Naive B cell (primary cell): ENCODE results near the gene C6. TPM values are rescaled to one million over a fixed set of nuclear protein-coding genes. Genes with fewer than 3 reads are reported as not detected.
"Not testable (repeated sequence)": the region's sequence is repeated elsewhere in the genome, so short reads cannot be mapped to it uniquely, and the experiment has no call there.

Source experiments
- ATAC-seq, 2 donors: fragments of 150-1000 bp; cut with Tn5 transposase; 2 replicates each; pipeline ENCODE4 v1.10.0; 2021; ENCODE audit warnings: low read depth in 2 of 2, mild to moderate bottlenecking in 2 of 2, moderate library complexity in 2 of 2
- DNase-seq: peaks from one replicate; pipeline ENCODE4 v3.0.0; 2022
- H3K27ac Mint-ChIP-seq, 6 donors: one replicate each; pipeline ENCODE4 v1.8.0; 2020 to 2022; ENCODE audit warnings: mild to moderate bottlenecking in 6 of 6, mixed read lengths in 6 of 6, moderate library complexity in 5 of 6, inconsistent platforms in 2 of 6
- H3K27me3 Mint-ChIP-seq, 3 donors: one replicate each; pipeline ENCODE4 v1.8.0; 2021 to 2022; ENCODE audit warnings: mixed read lengths in 3 of 3, mild to moderate bottlenecking in 1 of 3
- H3K36me3 Mint-ChIP-seq, 2 donors: one replicate each; pipeline ENCODE4 v1.8.0; 2020 to 2022; ENCODE audit warnings: mixed read lengths in 2 of 2, inconsistent platforms in 1 of 2, mild to moderate bottlenecking in 1 of 2
- H3K4me1 Mint-ChIP-seq, 3 donors: one replicate each; pipeline ENCODE4 v1.8.0; 2020 to 2022; ENCODE audit warnings: mixed read lengths in 3 of 3, inconsistent platforms in 1 of 3, mild to moderate bottlenecking in 1 of 3, moderate library complexity in 1 of 3
- H3K4me3 Mint-ChIP-seq, 8 donors: one replicate each; pipeline ENCODE4 v1.8.0; 2020 to 2022; ENCODE audit warnings: mild to moderate bottlenecking in 8 of 8, mixed read lengths in 8 of 8, moderate library complexity in 8 of 8, inconsistent platforms in 2 of 8
- H3K9me3 Mint-ChIP-seq, 7 donors: one replicate each; pipeline ENCODE4 v1.8.0; 2020 to 2022; ENCODE audit warnings: mixed read lengths in 7 of 7, mild to moderate bottlenecking in 5 of 7, inconsistent platforms in 2 of 7, moderate library complexity in 1 of 7
- polyA plus RNA-seq, 6 donors: library from polyadenylated mRNA; unstranded; fragments of 300-500 nt; fragmentation: Illumina TruSeq; gene quantifications; one replicate each; pipeline ENCODE4 v1.2.3, GENCODE V29; 2021; ENCODE audit warnings: low read depth in 6 of 6

Gene C6
- polyA plus RNA-seq: not detected

DNA sequence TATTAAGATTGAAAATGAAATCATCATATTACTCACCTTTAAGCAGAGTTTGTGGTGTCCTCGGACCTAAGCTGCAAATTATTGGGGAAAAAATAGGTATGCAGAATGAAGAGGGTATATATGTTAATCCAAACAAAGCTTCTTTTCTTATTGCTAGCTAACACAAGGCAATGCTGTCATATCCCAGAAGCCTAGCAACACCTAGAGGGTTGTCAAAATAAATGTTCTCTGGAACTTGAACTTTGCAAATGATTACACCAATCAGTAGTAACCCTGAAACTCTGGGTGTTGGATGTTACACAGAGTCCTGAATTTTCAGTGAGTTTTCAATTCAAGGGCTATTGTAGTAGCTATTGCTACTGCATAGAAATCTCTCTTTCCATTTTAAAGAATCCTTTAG is at the start of gene C6:
TSS of gene C6 (minus strand) at position 193 of the 400 bp plus-strand sequence. CDS start 10,302 bp downstream, outside the sequence.
- DNase-seq (no peak), ATAC-seq (no peak)
- Mint-ChIP-seq H3K4me3 (no peak within 1 kb of the TSS), H3K36me3 (no peaks in the 10 kb centered on the region), H3K27ac (no peak within 1 kb of the TSS), H3K9me3 (peaks cover 2 to 11% (median 4%) of the 10 kb centered on the region in 7 donors), H3K27me3 (no peaks in the 10 kb centered on the region), H3K4me1 (no peaks in the 10 kb centered on the region)

DNA sequence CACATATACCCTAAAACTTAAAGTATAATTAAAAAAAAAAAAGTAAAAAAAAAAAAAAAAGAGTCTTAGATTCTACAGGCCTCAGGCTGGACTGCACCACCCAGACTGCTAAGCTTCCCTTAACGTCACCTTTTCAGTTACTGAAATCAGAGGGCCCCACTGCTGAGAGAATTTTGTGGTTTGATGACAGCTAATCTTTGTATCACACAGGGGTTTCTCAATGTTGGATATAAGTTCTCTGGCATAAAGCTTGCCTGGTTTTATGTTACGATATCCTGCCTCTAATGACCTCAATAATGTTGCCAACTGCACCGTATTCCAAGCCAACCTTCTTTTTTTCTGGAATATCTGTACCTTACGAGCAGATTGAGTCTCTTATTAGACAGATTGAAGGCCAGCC is 43.1 kb upstream of the C6 start:
- peaks cover 0 to 5% (median 3%) of the 10 kb centered on the region in 7 donors for H3K9me3 Mint-ChIP-seq
- no peaks in the 10 kb centered on the region for H3K27me3 Mint-ChIP-seq
- ATAC-seq (no peak), DNase-seq (no peak)
- H3K4me3 Mint-ChIP-seq: no peak overlapping the region
- H3K36me3 Mint-ChIP-seq: no peaks in the 10 kb centered on the region
- no peak overlapping the region for H3K27ac Mint-ChIP-seq
- no peaks in the 10 kb centered on the region for H3K4me1 Mint-ChIP-seq

DNA sequence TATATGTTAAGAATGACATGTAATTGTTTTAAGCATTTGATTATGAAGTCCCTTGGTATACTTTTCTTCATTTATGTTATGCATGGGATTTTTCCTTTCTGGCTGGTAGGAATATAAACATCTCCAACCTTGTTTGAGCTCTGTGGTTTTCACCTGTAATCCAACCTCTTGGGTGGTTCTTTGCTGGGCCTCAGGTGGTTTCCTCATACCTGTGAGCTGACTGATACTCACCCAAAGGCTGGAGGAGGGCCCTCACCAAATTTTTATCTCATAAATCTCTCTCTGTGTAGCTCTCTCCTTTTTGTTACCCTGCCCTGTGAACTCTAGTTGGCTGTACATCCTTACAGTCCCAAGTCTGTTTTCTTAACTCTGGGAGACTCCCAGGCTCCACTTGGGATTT is 39.8 kb upstream of the C6 start:
- Mint-ChIP-seq H3K4me3 (no peak overlapping the region), H3K9me3 (peaks cover 0 to 7% (median 3%) of the 10 kb centered on the region in 7 donors), H3K27ac (no peak overlapping the region), H3K27me3 (no peaks in the 10 kb centered on the region), H3K36me3 (no peaks in the 10 kb centered on the region), H3K4me1 (no peaks in the 10 kb centered on the region)
- ATAC-seq (no peak), DNase-seq (no peak)

DNA sequence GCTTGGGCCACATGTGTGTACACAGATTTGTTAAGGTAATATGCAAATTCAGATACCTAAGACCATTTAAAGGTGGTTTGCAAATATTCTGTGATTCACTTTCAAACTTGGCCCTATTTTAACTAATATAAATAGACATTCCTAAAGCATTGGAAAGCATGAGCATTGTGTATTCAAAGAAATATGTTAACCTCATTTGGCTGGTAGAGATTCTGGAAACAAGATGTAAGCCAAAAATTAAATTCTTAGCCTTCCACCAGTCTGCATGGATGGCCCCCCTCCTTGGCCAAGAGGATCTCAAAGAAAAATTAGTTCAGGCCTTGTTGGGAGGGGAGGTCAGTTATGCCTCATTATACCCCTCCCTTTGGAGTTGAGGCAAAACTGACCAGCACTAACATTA is 38.7 kb upstream of the C6 start:
- H3K27me3 Mint-ChIP-seq: no peaks in the 10 kb centered on the region
- H3K4me1 Mint-ChIP-seq: no peaks in the 10 kb centered on the region
- no peak overlapping the region for H3K27ac Mint-ChIP-seq
- peaks cover 0 to 5% (median 3%) of the 10 kb centered on the region in 7 donors for H3K9me3 Mint-ChIP-seq
- DNase-seq (no peak), ATAC-seq (no peak)
- no peak overlapping the region for H3K4me3 Mint-ChIP-seq
- H3K36me3 Mint-ChIP-seq: no peaks in the 10 kb centered on the region

DNA sequence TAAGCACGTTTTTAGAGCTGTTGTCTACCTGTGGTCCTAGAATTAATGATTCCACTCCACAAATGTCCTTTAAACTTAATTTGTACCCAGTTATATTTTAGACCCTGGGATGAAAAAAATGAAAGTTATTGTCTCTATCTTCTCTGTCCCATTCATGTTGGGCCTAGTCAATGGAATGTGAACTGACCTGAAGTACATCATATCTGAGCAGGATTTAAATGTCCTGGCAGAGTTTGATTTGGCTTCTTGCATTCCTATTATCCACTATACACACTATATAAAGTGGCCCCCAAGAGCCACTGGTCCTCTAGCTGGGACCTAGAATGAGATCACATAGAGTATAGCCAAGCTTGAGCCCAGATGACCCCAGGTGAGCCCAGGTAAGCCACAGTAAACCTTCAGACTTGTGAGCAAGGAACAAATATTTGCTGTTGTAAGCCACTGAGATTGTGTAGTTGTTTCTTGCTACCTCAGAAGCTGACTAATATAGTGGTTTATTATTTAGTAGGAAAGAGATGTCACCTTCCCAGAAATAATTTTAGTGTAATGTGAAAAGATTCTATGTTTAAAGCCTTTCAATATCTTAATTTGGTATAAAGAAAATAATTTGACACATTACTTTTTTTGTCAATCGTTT is 37.1 kb upstream of the C6 start:
- Mint-ChIP-seq H3K4me3 (no peak overlapping the region), H3K4me1 (no peaks in the 10 kb centered on the region), H3K9me3 (peaks cover 0 to 4% (median under 1%) of the 10 kb centered on the region in 7 donors), H3K27ac (no peak overlapping the region), H3K36me3 (no peaks in the 10 kb centered on the region), H3K27me3 (no peaks in the 10 kb centered on the region)
- ATAC-seq (no peak), DNase-seq (no peak)

DNA sequence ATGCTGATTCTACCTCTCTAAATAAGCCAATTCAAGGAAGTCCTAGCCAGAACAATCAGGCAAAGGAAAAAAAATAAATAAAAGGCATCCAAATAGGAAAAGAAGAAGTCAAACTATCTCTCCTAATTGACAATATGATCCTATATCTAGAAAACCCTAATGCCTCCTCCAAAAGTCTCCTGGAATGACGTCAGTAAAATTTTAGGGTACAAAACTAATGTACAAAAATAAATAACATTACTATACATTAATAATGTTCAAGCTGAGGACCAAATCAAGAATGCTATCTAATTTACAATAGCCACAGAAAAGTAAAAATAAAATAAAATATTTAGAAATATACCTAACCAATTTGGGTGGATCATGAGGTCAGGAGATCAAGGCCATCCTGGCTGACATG is 33.8 kb upstream of the C6 start:
- H3K27ac Mint-ChIP-seq: no peak overlapping the region
- H3K27me3 Mint-ChIP-seq: no peaks in the 10 kb centered on the region
- no peak for DNase-seq
- H3K4me3 Mint-ChIP-seq: no peak overlapping the region
- ATAC-seq: no peak
- peaks cover 0 to 4% (median 0%) of the 10 kb centered on the region in 7 donors for H3K9me3 Mint-ChIP-seq
- no peaks in the 10 kb centered on the region for H3K36me3 Mint-ChIP-seq
- no peaks in the 10 kb centered on the region for H3K4me1 Mint-ChIP-seq

DNA sequence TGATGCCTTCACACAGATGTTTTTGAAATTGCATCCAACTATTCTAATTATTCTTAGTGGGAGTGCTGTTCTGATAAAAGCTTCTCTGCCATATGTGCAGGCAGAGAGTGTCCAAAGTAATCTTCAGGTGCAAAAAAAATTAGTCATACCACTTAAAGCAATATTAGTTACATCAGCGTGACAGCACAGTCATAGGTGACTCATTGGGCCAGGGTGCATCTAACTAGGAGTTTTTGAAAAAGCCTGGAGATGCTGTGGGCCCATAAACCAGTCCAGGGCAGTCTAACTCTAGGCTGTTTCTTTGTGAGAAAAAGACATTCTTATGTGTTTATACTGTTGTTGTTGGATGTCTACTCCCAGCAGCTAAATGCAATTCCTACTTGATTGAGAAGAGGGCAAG is 33.0 kb upstream of the C6 start:
- Mint-ChIP-seq H3K4me3 (no peak overlapping the region), H3K27ac (no peak overlapping the region), H3K27me3 (no peaks in the 10 kb centered on the region), H3K36me3 (no peaks in the 10 kb centered on the region), H3K4me1 (no peaks in the 10 kb centered on the region), H3K9me3 (peaks cover 0 to 4% (median 2%) of the 10 kb centered on the region in 7 donors)
- DNase-seq (no peak), ATAC-seq (no peak)

DNA sequence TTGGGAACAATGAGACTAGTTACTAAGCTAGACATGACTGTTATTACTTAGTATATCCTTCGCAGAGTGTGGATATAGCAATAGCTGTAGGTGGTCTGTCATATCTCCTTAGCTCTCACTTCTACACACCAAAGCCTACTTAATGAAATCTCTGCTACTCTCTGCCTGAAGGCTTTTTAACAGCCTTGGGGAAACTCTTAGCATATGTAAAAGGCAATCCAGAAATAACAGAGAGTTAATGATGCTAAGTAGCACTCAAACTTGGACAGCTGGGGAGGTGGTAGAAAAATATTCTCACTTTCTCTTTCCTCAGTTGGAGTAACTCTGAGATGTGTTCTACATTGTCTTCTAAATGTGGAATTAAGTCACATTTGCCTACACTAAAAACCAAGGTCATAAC is 30.2 kb upstream of the C6 start:
- H3K27me3 Mint-ChIP-seq: no peaks in the 10 kb centered on the region
- peaks cover 2 to 23% (median 11%) of the 10 kb centered on the region in 7 donors for H3K9me3 Mint-ChIP-seq
- H3K36me3 Mint-ChIP-seq: no peaks in the 10 kb centered on the region
- no peak overlapping the region for H3K4me3 Mint-ChIP-seq
- H3K4me1 Mint-ChIP-seq: no peaks in the 10 kb centered on the region
- DNase-seq: no peak
- no peak for ATAC-seq
- H3K27ac Mint-ChIP-seq: no peak overlapping the region

DNA sequence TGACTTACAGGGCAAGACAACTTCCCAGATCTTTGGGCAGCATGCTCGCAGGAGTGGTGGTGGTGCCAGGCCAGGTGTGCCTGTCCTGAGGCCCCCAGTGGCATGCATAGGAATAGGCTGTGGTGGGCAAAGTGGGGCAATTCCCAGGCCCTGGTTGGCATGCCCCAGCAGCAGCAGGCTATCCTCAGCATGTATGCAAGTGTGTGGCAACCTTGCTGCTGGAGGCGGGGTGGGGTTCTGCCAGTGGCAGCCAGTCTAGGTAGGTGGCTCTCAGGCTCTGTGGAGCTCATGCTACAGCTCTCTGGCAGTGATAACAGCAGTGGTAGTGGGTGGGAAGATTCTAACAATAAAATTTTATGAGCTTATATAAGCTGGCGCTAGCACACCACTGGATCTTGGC is 27.7 kb upstream of the C6 start:
- Mint-ChIP-seq H3K9me3 (peaks cover 2 to 23% (median 11%) of the 10 kb centered on the region in 7 donors), H3K4me3 (no peak overlapping the region), H3K27ac (no peak overlapping the region), H3K27me3 (no peaks in the 10 kb centered on the region), H3K36me3 (no peaks in the 10 kb centered on the region), H3K4me1 (no peaks in the 10 kb centered on the region)
- ATAC-seq (no peak), DNase-seq (no peak)

DNA sequence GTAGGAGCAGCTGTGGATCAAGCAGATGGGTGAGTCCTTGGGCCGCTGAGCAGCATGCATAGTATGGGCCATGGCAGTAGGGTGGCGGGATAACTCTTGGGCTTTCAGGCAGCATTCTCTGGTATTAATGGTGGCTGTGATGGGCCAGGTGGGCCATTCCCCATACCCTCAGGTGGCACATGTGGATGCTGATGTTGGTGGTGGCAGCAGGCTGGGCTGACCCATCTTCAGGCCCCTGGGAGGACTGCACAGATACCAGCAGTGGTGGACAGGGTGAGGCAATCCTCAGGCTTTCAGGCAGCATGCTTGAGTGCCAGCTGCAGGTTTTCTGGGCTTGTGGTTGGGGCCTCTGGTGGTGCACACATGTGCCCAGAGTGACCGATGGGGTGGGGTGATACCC is 27.1 kb upstream of the C6 start:
- Mint-ChIP-seq H3K27me3 (no peaks in the 10 kb centered on the region), H3K4me1 (no peaks in the 10 kb centered on the region), H3K27ac (no peak overlapping the region), H3K36me3 (no peaks in the 10 kb centered on the region), H3K4me3 (no peak overlapping the region), H3K9me3 (peaks cover 2 to 23% (median 11%) of the 10 kb centered on the region in 7 donors)
- no peak for ATAC-seq
- no peak for DNase-seq

DNA sequence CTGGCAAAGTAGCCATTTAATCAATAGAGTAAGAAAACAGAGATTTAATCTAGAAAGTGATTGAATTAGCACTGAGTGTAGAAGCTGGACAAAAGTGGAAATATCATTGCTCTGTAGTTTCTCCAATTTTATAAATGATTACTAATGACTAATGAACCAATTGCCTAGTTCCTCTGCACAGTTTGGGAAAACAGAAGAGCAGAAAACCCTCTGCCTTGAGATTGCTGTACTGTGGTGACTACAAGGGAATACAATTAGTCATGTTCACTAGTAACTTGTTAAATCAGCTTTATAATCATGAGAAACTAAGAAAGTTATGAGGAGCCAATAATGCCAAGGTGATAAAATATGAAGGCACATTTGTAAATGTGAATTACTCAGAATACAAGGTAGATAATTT is 21.1 kb upstream of the C6 start:
- Mint-ChIP-seq H3K27me3 (no peaks in the 10 kb centered on the region), H3K4me1 (no peaks in the 10 kb centered on the region), H3K9me3 (peaks cover 9 to 41% (median 18%) of the 10 kb centered on the region in 7 donors), H3K36me3 (no peaks in the 10 kb centered on the region), H3K27ac (no peak overlapping the region), H3K4me3 (no peak overlapping the region)
- DNase-seq (no peak), ATAC-seq (no peak)

DNA sequence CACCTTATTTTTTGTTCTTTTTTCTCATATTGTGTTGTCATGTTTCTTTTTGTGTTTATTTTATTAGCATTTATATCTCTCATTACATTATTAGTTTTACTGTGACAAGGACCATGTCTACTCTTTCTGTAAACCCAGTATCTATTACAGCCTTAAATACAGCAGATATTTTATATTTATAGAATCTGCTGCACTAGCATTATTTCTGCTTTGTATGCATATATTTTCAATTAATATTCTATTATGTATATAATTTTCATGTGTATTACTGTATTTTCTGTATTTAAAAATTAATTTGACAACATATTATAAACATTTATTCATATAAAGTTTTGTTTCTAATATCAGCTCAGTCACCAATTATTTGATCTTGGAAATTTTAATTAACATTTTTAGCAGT is 19.5 kb upstream of the C6 start:
- ATAC-seq: no peak
- H3K27me3 Mint-ChIP-seq: no peaks in the 10 kb centered on the region
- H3K36me3 Mint-ChIP-seq: no peaks in the 10 kb centered on the region
- H3K9me3 Mint-ChIP-seq: peaks cover 14 to 52% (median 23%) of the 10 kb centered on the region in 7 donors
- DNase-seq: no peak
- no peaks in the 10 kb centered on the region for H3K4me1 Mint-ChIP-seq
- no peak overlapping the region for H3K27ac Mint-ChIP-seq
- no peak overlapping the region for H3K4me3 Mint-ChIP-seq

DNA sequence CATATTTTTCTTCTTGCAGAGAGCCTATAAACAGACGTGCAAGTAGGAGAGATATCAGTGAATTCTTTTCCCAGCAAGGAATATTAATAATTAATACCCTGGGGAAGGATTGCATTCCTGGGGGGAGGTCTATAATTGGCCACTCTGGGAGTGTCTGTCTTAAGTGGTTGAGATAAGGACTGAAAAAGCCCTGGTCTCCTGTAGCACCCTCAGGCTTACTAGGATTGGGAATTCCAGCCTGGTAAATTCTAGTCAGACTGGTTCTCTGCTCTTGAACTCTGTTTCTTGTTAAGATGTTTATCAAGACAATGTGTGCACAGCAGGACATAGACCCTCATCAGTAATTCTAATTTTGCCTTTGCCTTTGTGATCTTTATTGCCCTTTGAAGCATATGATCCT is 16.9 kb upstream of the C6 start:
- H3K4me1 Mint-ChIP-seq, H3K27ac Mint-ChIP-seq, H3K4me3 Mint-ChIP-seq, H3K27me3 Mint-ChIP-seq, H3K36me3 Mint-ChIP-seq, ATAC-seq, DNase-seq: not testable (repeated sequence)
- H3K9me3 Mint-ChIP-seq: peaks cover 16 to 70% (median 28%) of the 10 kb centered on the region in 7 donors

DNA sequence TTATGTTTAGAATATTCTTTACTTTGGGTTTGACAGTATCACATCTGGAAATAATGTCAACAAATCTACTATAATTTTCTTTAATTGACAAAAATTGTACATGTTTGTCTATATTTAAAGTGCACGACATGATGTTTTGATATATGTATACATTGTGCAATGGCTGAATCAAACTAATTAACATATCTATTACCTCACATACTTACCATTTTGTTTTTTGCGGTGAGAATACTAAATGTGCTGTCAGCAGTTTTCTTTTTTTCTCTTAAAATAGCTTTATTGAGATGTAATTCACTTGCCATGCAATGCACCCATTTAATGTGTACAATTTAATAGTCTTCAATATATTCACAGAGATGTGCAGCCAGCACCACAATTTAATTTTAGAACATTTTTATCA is 10.6 kb upstream of the C6 start:
- Mint-ChIP-seq H3K27ac (no peak overlapping the region), H3K4me1 (no peaks in the 10 kb centered on the region), H3K4me3 (no peak overlapping the region), H3K36me3 (peaks cover 0 to 5% of the 10 kb centered on the region in 2 donors), H3K27me3 (no peaks in the 10 kb centered on the region), H3K9me3 (peaks cover 6 to 29% (median 9%) of the 10 kb centered on the region in 7 donors)
- DNase-seq (no peak), ATAC-seq (no peak)
